ENCODE data around the gene MARCHF10. TPM values are rescaled to one million over a fixed set of nuclear protein-coding genes. Genes with fewer than 3 reads are reported as not detected.

MARCHF10 gene
- total and polyA plus RNA-seq, 9 donors, result 0.06 to 6.5 (median 0.46) TPM; not detected in 3

DNA sequence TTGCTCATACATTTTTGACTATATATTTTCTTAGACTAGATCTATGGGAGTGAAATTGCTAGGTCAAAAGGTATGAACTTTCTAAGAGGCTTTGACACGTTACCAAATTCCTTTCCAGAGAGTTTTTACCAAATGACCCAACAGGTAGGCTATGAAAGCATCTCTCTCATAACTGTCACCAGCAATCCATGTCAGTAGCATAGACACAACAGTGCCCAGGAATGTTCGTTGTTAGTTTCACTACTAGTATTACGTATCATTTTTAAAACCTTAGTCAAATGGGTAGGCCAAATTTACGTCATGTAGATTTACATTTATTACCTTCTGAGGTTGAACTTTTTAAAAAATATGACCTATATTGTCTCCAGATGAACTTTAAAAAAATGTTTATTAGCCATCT lies 66.8 kb downstream of the MARCHF10 start:
- Histone ChIP-seq H3K27me3 (no peaks in the 10 kb centered on the region), H3K4me1 (ENCODE audit: insufficient read depth) (no peaks in the 10 kb centered on the region), H3K9me3 (no peaks in the 10 kb centered on the region), H3K27ac (no peak overlapping the region), H3K36me3 (no peaks in the 10 kb centered on the region), H3K4me3 (no peak overlapping the region)
- DNase-seq, result no peak
- TF ChIP-seq POLR2A (IDR thresholded peaks at IDR 0.05), result no peak
- TF ChIP-seq EP300 (IDR thresholded peaks at IDR 0.05), result no peak
- TF ChIP-seq, protein P1, sequence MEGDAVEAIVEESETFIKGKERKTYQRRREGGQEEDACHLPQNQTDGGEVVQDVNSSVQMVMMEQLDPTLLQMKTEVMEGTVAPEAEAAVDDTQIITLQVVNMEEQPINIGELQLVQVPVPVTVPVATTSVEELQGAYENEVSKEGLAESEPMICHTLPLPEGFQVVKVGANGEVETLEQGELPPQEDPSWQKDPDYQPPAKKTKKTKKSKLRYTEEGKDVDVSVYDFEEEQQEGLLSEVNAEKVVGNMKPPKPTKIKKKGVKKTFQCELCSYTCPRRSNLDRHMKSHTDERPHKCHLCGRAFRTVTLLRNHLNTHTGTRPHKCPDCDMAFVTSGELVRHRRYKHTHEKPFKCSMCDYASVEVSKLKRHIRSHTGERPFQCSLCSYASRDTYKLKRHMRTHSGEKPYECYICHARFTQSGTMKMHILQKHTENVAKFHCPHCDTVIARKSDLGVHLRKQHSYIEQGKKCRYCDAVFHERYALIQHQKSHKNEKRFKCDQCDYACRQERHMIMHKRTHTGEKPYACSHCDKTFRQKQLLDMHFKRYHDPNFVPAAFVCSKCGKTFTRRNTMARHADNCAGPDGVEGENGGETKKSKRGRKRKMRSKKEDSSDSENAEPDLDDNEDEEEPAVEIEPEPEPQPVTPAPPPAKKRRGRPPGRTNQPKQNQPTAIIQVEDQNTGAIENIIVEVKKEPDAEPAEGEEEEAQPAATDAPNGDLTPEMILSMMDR (IDR thresholded peaks at IDR 0.05), result no peak
- intact Hi-C loops (cut with DNase I), result no loop called here
- 87 to 94% (median 87%) methylated on average over 4 of the region's 4 CpGs for WGBS, 3 donors

DNA sequence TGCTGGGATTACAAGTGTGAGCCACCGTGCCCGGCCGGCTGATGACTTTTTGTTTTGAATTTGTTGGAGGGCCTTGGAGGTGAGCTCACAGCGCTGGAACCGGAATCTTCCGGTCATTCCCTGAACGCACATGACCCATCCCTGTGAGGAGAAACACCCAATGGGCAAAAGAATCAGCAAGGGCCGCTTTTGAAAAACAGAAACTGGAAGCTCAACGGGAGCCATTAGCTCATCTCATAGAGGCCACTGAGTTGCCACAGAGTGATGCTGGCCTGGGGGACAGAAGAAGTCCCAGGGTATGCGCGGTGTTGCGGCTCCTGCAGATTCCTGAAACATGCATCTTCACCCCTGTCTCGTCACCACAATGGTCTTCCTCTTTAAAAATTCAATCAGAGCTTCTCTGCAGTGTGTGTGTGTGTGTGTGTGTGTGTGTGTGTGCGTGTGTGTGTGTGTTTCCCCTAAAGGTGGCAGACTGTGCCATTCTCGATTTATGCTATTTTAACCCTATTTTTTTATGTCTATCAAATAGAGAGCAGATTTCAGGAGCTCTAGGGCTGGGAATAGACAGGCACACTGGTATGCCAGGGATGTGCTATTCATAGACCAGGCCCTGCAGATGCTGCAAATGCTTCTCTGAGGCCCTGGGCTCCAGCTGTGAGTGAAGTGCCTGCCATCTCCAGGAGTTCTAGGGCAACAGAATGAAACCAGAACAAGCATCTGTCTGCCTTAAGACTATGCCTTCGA lies 68.3 kb downstream of the MARCHF10 start:
- H3K27ac ChIP-seq, result no peak overlapping the region
- H3K36me3 ChIP-seq, result no peaks in the 10 kb centered on the region
- TF ChIP-seq POLR2A (IDR thresholded peaks at IDR 0.05) (no peak), EP300 (IDR thresholded peaks at IDR 0.05) (no peak)
- TF ChIP-seq, protein P1 (IDR thresholded peaks at IDR 0.05), result no peak
- intact Hi-C loops (cut with DNase I), result no loop called here
- H3K27me3 ChIP-seq, result no peaks in the 10 kb centered on the region
- no peak overlapping the region for H3K4me3 ChIP-seq
- no peak for DNase-seq
- H3K4me1 ChIP-seq (ENCODE audit: insufficient read depth), result no peaks in the 10 kb centered on the region
- H3K9me3 ChIP-seq, result no peaks in the 10 kb centered on the region
- 89 to 94% (median 93%) methylated on average over 16 of the region's 16 CpGs for WGBS, 3 donors

DNA sequence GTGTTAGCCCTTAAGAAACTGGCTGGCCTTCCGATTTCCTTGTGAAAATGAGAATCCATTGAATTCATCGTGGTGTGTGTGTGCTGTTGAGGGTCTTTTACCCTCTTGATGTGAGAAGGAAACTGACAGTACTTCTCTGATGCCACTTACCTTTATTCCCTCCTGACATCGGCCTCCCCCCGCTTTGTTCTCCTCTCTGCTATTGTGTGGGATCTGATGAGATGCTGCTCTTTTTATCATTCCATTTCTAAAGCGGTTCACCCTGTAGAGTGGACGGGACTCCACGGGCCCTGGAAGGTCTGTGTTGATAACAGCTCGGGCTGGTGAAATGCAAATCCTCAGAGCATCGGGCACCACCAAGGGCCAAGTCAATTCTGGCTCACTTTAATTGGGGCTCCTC lies 69.8 kb downstream of the MARCHF10 start:
- WGBS, 3 donors, result 91 to 94% (median 91%) methylated on average over 9 of the region's 9 CpGs
- intact Hi-C loops (cut with DNase I), result no loop called here
- Histone ChIP-seq H3K9me3 (no peaks in the 10 kb centered on the region), H3K4me3 (no peak overlapping the region), H3K36me3 (no peaks in the 10 kb centered on the region), H3K27ac (no peak overlapping the region), H3K4me1 (ENCODE audit: insufficient read depth) (no peaks in the 10 kb centered on the region), H3K27me3 (no peaks in the 10 kb centered on the region)
- TF ChIP-seq, protein P1 (IDR thresholded peaks at IDR 0.05), result no peak
- TF ChIP-seq POLR2A (IDR thresholded peaks at IDR 0.05) (no peak), EP300 (IDR thresholded peaks at IDR 0.05) (no peak)
- no peak for DNase-seq

DNA sequence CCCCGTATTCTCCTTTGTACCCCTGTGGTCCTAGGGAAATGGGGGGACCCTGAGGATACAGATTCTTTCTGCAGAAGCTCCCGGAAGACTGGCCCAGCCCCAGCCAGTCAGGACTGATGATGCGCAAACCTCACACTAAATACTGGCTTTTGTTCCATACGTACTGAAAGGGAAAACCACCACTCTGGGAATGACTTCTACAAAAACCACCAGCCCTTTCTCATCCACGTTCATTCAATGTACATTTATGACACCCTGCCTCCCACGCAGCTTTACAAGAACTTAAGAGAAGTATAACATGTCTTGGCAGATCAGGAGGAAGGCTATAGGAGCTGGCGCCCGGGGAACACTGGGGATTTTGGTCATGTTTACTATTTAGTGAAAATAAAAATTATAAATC lies 70.6 kb downstream of the MARCHF10 start:
- no peak overlapping the region for H3K27ac ChIP-seq
- H3K4me1 ChIP-seq (ENCODE audit: insufficient read depth), result no peaks in the 10 kb centered on the region
- no peaks in the 10 kb centered on the region for H3K27me3 ChIP-seq
- intact Hi-C loops (cut with DNase I), result no loop called here
- TF ChIP-seq EP300 (IDR thresholded peaks at IDR 0.05) (no peak), POLR2A (IDR thresholded peaks at IDR 0.05) (no peak)
- TF ChIP-seq, protein P1 (IDR thresholded peaks at IDR 0.05), result no peak
- DNase-seq, result no peak
- H3K9me3 ChIP-seq, result no peaks in the 10 kb centered on the region
- H3K36me3 ChIP-seq, result no peaks in the 10 kb centered on the region
- 79 to 84% (median 84%) methylated on average over 8 of the region's 8 CpGs for WGBS, 3 donors
- no peak overlapping the region for H3K4me3 ChIP-seq

Measured in ovary (tissue), 9 donors.